Hematopoietic multipotent progenitor cell treated with erythropoietin and hydrocortisone succinate and interleukin-3 and kit ligand, for 15 days (in vitro differentiated cells): Measurements from ENCODE around the gene ZFP92.
"Not testable (repeated sequence)": the region's sequence is repeated elsewhere in the genome, so short reads cannot be mapped to it uniquely, and the experiment has no call there.

Source experiments
- DNase-seq: peaks from one replicate; pipeline ENCODE4 v3.0.0-alpha.2; 2015; ENCODE audit warnings: low spot score

The ZFP92 gene

GRCh38 chrX:153387345-153387744 is 23.9 kb upstream of the ZFP92 start:
- DNase-seq: no peak

- DNase-seq: no peak
These were observed 23.1 kb upstream of the ZFP92 start for GRCh38 chrX:153387987-153388721.

- no peak for DNase-seq
These were observed 22.4 kb upstream of the ZFP92 start for GRCh38 chrX:153388722-153389459.

GRCh38 chrX:153389460-153389768 is 21.9 kb upstream of the ZFP92 start:
- DNase-seq: not testable (repeated sequence)

GRCh38 chrX:153392642-153393321 is 18.5 kb upstream of the ZFP92 start:
- no peak for DNase-seq

- no peak for DNase-seq
These were observed 16.7 kb upstream of the ZFP92 start for GRCh38 chrX:153394612-153395011.

- no peak for DNase-seq
These were observed 15.5 kb upstream of the ZFP92 start for GRCh38 chrX:153395613-153396319.

GRCh38 chrX:153396320-153397195 is 14.7 kb upstream of the ZFP92 start:
- DNase-seq: no peak

- no peak for DNase-seq
These were observed 13.9 kb upstream of the ZFP92 start for GRCh38 chrX:153397256-153397960.

GRCh38 chrX:153398275-153398960 is 12.9 kb upstream of the ZFP92 start:
- DNase-seq: no peak

GRCh38 chrX:153400146-153401132 is 10.8 kb upstream of the ZFP92 start:
- DNase-seq: peak; percentile 38

- DNase-seq: no peak
These were observed 10.0 kb upstream of the ZFP92 start, which contains the start of gene PNMA6E for GRCh38 chrX:153401133-153401764. Gene PNMA6E (minus strand): TSS chrX:153401350. CDS start chrX:153398849, 2,501 bp downstream.

GRCh38 chrX:153404333-153404732 is 6.9 kb upstream of the ZFP92 start:
- DNase-seq: not testable (repeated sequence)

- no peak for DNase-seq
These were observed 5.8 kb upstream of the ZFP92 start for GRCh38 chrX:153405426-153405825.

- no peak for DNase-seq
These were observed 5.3 kb upstream of the ZFP92 start for GRCh38 chrX:153406011-153406410.

- DNase-seq: no peak
These were observed 4.4 kb upstream of the ZFP92 start for GRCh38 chrX:153406903-153407302.

- DNase-seq: no peak
These were observed 3.5 kb upstream of the ZFP92 start for GRCh38 chrX:153407736-153408135.

- no peak for DNase-seq
These were observed 3.0 kb upstream of the ZFP92 start for GRCh38 chrX:153408221-153408721.
